HepG2 (cell line): ENCODE measurements around the gene ZFHX3.

Experiments used
- ZNF781 ChIP-seq: sonication (generic); formaldehyde crosslinking; IDR thresholded peaks from 2 replicates; pipeline ENCODE4 v1.5.1; 2020; ENCODE audit warnings: borderline replicate concordance, mild to moderate bottlenecking, missing genetic modification reagents; ENCODE audit errors: not compliant biosample characterization
- TF ChIP-seq, protein P1 (sequence below): sonication (generic); formaldehyde crosslinking; IDR thresholded peaks from 2 replicates; pipeline ENCODE4 v1.5.0; 2020; ENCODE audit warnings: mild to moderate bottlenecking, missing genetic modification reagents, moderate library complexity

DNA sequence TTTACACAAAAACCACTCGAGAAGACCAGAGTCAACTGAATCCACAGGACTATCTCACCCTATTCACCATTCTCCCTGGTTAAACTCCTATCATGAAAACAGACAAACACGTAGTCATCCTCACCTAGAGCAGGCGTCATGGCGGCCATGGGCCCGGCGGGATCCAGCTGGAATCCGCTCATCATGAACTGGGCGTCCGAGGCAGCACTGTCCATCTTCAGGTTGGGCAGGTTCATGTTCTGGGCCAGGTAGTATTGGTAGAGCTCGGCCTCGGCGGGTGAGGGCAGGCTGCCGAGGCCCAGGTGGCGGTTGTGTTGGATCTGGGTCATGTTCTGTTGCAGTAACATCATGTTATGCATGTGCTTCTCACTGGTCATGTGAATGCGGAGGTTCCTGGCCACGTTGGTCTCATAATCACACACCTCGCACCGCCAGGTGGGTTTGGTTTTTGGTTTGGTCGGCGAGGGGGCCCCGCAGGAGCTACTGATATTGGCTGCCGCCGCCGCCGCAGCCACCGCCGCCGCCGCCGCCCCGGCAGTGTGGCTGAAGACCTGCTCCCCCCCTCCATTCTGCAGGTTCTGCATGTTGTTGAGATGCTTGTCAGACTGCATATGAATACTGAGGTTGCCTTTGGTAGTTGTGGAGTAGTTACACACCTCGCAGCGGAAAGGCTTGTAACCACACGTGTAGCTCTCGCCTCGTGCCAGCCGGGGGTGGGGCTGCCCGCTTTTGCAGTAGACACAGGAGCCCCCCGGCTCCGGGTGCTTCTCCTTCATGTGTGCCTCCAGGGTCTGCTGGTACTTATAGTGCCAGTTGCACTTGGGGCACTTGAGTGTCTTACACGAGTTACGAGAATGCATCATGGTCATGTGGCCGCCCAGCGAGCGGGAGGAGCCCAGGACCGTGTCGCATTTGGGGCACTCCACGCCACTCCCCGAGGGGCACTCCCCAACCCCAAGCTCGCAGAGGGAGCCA, 90.3 kb downstream of the ZFHX3 start:
- TF ChIP-seq, protein P1, sequence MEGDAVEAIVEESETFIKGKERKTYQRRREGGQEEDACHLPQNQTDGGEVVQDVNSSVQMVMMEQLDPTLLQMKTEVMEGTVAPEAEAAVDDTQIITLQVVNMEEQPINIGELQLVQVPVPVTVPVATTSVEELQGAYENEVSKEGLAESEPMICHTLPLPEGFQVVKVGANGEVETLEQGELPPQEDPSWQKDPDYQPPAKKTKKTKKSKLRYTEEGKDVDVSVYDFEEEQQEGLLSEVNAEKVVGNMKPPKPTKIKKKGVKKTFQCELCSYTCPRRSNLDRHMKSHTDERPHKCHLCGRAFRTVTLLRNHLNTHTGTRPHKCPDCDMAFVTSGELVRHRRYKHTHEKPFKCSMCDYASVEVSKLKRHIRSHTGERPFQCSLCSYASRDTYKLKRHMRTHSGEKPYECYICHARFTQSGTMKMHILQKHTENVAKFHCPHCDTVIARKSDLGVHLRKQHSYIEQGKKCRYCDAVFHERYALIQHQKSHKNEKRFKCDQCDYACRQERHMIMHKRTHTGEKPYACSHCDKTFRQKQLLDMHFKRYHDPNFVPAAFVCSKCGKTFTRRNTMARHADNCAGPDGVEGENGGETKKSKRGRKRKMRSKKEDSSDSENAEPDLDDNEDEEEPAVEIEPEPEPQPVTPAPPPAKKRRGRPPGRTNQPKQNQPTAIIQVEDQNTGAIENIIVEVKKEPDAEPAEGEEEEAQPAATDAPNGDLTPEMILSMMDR (CRISPR knock-in tag) = no peak
- TF ChIP-seq ZNF781 (CRISPR knock-in tag) = no peak
